Neutrophil (primary cell): ENCODE measurements around the gene CAPN13.

Source experiments
- H3K27ac ChIP-seq: fragments of 200-600 bp; sonication (generic); 2 replicates; pipeline ENCODE4 v1.5.1; 2016; ENCODE audit warnings: mild to moderate bottlenecking, moderate library complexity
- H3K27me3 ChIP-seq: fragments of 200-600 bp; sonication (generic); 2 replicates; pipeline ENCODE4 v1.6.0; 2016; ENCODE audit warnings: mild to moderate bottlenecking
- H3K36me3 ChIP-seq: fragments of 200-600 bp; sonication (generic); 2 replicates; pipeline ENCODE4 v1.5.1; 2017
- H3K4me1 ChIP-seq, 2 experiments: fragments of 200-600 bp in 1 of 2; sonication (generic) in 1 of 2; 1 replicate in 1 of 2; 2 replicates in 1 of 2; pipeline versions ENCODE4 v1.5.1 to v1.6.1; 2013 to 2016; ENCODE audit warnings: low read depth in 1 of 2, low read length in 1 of 2, mild to moderate bottlenecking in 1 of 2, moderate library complexity in 1 of 2; ENCODE audit not compliant: control insufficient read depth in 1 of 2, insufficient read depth in 1 of 2
- H3K4me3 ChIP-seq, 2 experiments: fragments of 200-600 bp in 1 of 2; sonication (generic) in 1 of 2; 1 replicate in 1 of 2; 2 replicates in 1 of 2; pipeline ENCODE4 v1.5.1; 2013 to 2016; ENCODE audit warnings: low read depth in 1 of 2, low read length in 1 of 2, mild to moderate bottlenecking in 1 of 2, moderate library complexity in 1 of 2
- H3K9me3 ChIP-seq: fragments of 200-600 bp; sonication (generic); 2 replicates; pipeline ENCODE4 v1.5.1; 2016
- CTCF ChIP-seq: fragments of 200-600 bp; sonication (generic); IDR thresholded peaks from 2 replicates; pipeline ENCODE4 v1.5.1; 2016; ENCODE audit warnings: antibody characterized with exemption

The CAPN13 gene

GRCh38 chr2:30823452-30823851 is 16.2 kb upstream of the CAPN13 start:
- H3K36me3 ChIP-seq, result no peaks in the 10 kb centered on the region
- H3K4me3 ChIP-seq, result no peak overlapping the region
- H3K4me1 ChIP-seq, result no peaks in the 10 kb centered on the region
- H3K9me3 ChIP-seq, result no peaks in the 10 kb centered on the region
- no peaks in the 10 kb centered on the region for H3K27me3 ChIP-seq
- H3K27ac ChIP-seq, result no peak overlapping the region
- no peak for TF ChIP-seq CTCF

GRCh38 chr2:30821960-30822359 is 14.7 kb upstream of the CAPN13 start:
- Histone ChIP-seq H3K27ac (no peak overlapping the region), H3K4me3 (no peak overlapping the region), H3K27me3 (no peaks in the 10 kb centered on the region), H3K36me3 (no peaks in the 10 kb centered on the region), H3K9me3 (no peaks in the 10 kb centered on the region), H3K4me1 (no peaks in the 10 kb centered on the region)
- TF ChIP-seq CTCF, result no peak

DNA sequence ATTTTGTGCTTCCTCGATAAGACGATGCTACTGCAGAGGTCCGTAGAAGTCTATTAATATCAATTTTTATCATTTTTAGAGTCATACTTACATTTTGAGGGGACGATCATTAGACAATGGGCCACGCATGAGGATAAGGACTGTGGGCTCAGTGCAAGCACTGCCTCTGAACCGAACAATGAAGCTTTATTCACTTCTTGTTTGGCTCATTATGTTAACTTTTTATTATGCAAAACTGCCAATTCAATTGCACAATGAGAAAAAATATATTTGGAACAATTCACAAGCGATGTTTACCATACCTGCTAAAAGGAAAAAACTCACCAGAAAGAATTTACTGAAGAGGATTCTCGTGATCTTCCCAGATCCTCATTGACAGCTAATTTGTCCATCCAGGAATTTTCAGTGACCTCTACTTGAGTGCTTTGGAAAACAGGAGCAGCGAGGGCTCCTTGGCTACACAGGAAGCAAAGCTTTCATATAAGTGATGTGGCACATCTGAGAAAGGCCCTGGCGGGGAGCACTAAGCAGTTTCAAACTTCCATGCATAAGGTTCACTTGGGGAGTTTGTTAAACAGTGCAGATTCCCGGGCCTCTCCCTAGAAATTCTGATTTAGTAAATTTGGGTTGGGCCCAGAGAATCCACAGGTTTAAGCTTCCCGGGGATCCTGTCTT is 13.3 kb upstream of the CAPN13 start:
- Histone ChIP-seq H3K36me3 (no peaks in the 10 kb centered on the region), H3K4me1 (no peaks in the 10 kb centered on the region), H3K27me3 (no peaks in the 10 kb centered on the region), H3K27ac (no peak overlapping the region), H3K4me3 (no peak overlapping the region), H3K9me3 (no peaks in the 10 kb centered on the region)
- TF ChIP-seq CTCF, result no peak

- H3K9me3 ChIP-seq, result no peaks in the 10 kb centered on the region
- peaks cover 16 to 17% of the 10 kb centered on the region in 2 experiments for H3K4me1 ChIP-seq
- no peak overlapping the region for H3K4me3 ChIP-seq
- no peaks in the 10 kb centered on the region for H3K36me3 ChIP-seq
- H3K27ac ChIP-seq, result no peak overlapping the region
- TF ChIP-seq CTCF, result no peak
- H3K27me3 ChIP-seq, result no peaks in the 10 kb centered on the region
Observed at GRCh38 chr2:30809938-30810337, 2.7 kb upstream of the CAPN13 start.

DNA sequence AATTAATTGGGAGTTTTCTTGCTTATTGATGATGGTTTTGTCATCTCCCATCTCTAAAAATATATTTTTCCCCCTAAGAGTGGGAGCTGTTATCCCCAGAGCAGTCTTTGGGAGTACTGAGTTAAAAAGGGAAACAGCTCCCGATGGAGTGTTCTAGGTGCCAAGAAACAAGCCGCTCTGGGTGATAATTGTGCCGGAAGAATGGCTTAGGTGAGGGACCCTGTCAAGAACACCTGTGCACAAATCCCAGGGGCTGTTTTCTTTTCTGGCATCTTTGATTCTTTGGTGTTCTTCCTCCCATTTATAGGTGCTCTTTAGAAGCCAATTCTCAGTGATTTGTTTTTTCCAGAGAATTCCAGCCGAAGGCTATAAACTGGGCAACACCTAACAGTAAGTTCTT is 1.4 kb upstream of the CAPN13 start:
- H3K36me3 ChIP-seq, result no peaks in the 10 kb centered on the region
- H3K27ac ChIP-seq, result no peak overlapping the region
- H3K27me3 ChIP-seq, result no peaks in the 10 kb centered on the region
- no peaks in the 10 kb centered on the region for H3K9me3 ChIP-seq
- no peak overlapping the region for H3K4me3 ChIP-seq
- H3K4me1 ChIP-seq, result peaks cover 11 to 13% of the 10 kb centered on the region in 2 experiments
- TF ChIP-seq CTCF, result no peak
